H1 (cell line): Measurements from ENCODE around the gene GRIA3. TPM values are rescaled to one million over a fixed set of nuclear protein-coding genes. Genes with fewer than 3 reads are reported as not detected.

Experiments used
- CTCF ChIA-PET: fragments of 300-600 bp; sonication (Branson Sonifier 250); formaldehyde crosslinking; loops from one replicate; lab custom pipeline; 2021; ENCODE audit not compliant: partially characterized antibody; lab: Charles Lee
- POLR2A ChIA-PET: fragments of 300-600 bp; sonication (Branson Sonifier 250); formaldehyde crosslinking; loops from one replicate; lab custom pipeline; 2021; ENCODE audit warnings: inconsistent platforms; ENCODE audit not compliant: partially characterized antibody; lab: Charles Lee
- DNase-seq, 2 experiments: peaks; one replicate each; pipeline versions ENCODE4 v3.0.0 to v3.0.0-alpha.2; 2010 to 2022; ENCODE audit warnings: low spot score in 2 of 2, low read depth in 1 of 2, mixed read lengths in 1 of 2
- FAIRE-seq: peaks from 2 replicates; lab custom pipeline; 2011; peaks lifted over from hg19 to GRCh38; lab: Jason Lieb, UNC
- H2AFZ ChIP-seq: 2 replicates; pipeline ENCODE4 v1.8.1; 2012; ENCODE audit warnings: low read length, inconsistent platforms
- H2AK5ac ChIP-seq: 2 replicates; pipeline ENCODE4 v1.6.1; 2013; ENCODE audit warnings: low read depth, low read length
- H2BK120ac ChIP-seq: replicated peaks from 2 replicates; pipeline ENCODE3; 2013; ENCODE audit warnings: low read depth, low read length, inconsistent platforms
- H2BK12ac ChIP-seq: 2 replicates; pipeline ENCODE4 v1.6.1; 2013; ENCODE audit warnings: low read depth, low read length
- H2BK15ac ChIP-seq: 2 replicates; pipeline ENCODE4 v1.6.1; 2013; ENCODE audit warnings: low read length
- H2BK20ac ChIP-seq: 2 replicates; pipeline ENCODE4 v1.6.1; 2013; ENCODE audit warnings: low read length
- H2BK5ac ChIP-seq: 2 replicates; pipeline ENCODE4 v1.6.1; 2013; ENCODE audit warnings: low read depth, low read length
- H3K14ac ChIP-seq: 2 replicates; pipeline ENCODE4 v1.6.1; 2013; ENCODE audit warnings: inconsistent platforms; ENCODE audit not compliant: insufficient read length
- H3K18ac ChIP-seq: 2 replicates; pipeline ENCODE4 v1.6.1; 2013; ENCODE audit warnings: low read length; ENCODE audit errors: extremely low read depth
- H3K23ac ChIP-seq: 2 replicates; pipeline ENCODE4 v1.6.1; 2013; ENCODE audit warnings: inconsistent platforms; ENCODE audit not compliant: insufficient read length
- H3K23me2 ChIP-seq: 2 replicates; pipeline ENCODE4 v1.6.1; 2013; ENCODE audit warnings: low read depth, low read length
- H3K27ac ChIP-seq: 2 replicates; pipeline ENCODE4 v1.6.1; 2011; ENCODE audit warnings: low read depth, low read length, inconsistent platforms
- H3K27me3 ChIP-seq, 4 experiments: replicated peaks in 1 of 4; 1 replicate in 1 of 4; 2 replicates in 3 of 4; pipeline versions ENCODE4 v1.6.1 to v1.8.1; 2011 to 2013; ENCODE audit warnings: low read length in 3 of 4, mild to moderate bottlenecking in 3 of 4, inconsistent platforms in 2 of 4, mixed read lengths in 2 of 4, moderate library complexity in 1 of 4; ENCODE audit not compliant: control insufficient read depth in 3 of 4, insufficient read depth in 3 of 4; ENCODE audit errors: extremely low read depth in 1 of 4
- H3K36me3 ChIP-seq, 4 experiments: 2 replicates each; pipeline versions ENCODE4 v1.6.1 to v1.8.1; 2011 to 2013; ENCODE audit warnings: mild to moderate bottlenecking in 4 of 4, low read length in 3 of 4, moderate library complexity in 2 of 4, control low read depth in 1 of 4, inconsistent platforms in 1 of 4; ENCODE audit not compliant: insufficient read depth in 4 of 4, control insufficient read depth in 2 of 4
- H3K4ac ChIP-seq: replicated peaks from 2 replicates; pipeline ENCODE3; 2013; ENCODE audit warnings: low read length, low read depth, mixed read lengths, inconsistent platforms; ENCODE audit not compliant: insufficient read length
- H3K4me1 ChIP-seq, 4 experiments: replicated peaks in 1 of 4; 1 replicate in 1 of 4; 2 replicates in 3 of 4; pipeline versions ENCODE4 v1.6.1 to v1.8.1; 2011 to 2013; ENCODE audit warnings: low read length in 3 of 4, inconsistent platforms in 2 of 4, mixed read lengths in 1 of 4; ENCODE audit not compliant: insufficient read depth in 4 of 4, control insufficient read depth in 3 of 4
- H3K4me2 ChIP-seq, 2 experiments: 2 replicates each; pipeline versions ENCODE4 v1.6.1 to v1.8.1; 2011 to 2013; ENCODE audit warnings: low read depth in 2 of 2, low read length in 2 of 2, control low read depth in 1 of 2, inconsistent platforms in 1 of 2, mild to moderate bottlenecking in 1 of 2; ENCODE audit not compliant: insufficient read depth in 1 of 2
- H3K4me3 ChIP-seq, 4 experiments: fragments of 200-600, 300-600 bp in 1 of 4; sonication (generic), shearing (Covaris generic), sonication (Bioruptor Twin) in 1 of 4; 2 replicates each; pipeline versions ENCODE4 v1.5.1 to v1.8.1; 2011 to 2016; ENCODE audit warnings: low read length in 4 of 4, low read depth in 3 of 4, control low read depth in 2 of 4, inconsistent platforms in 2 of 4, mild to moderate bottlenecking in 2 of 4, mixed read lengths in 1 of 4, moderate library complexity in 1 of 4; ENCODE audit not compliant: insufficient read depth in 2 of 4; ENCODE audit errors: extremely low read depth in 1 of 4
- H3K56ac ChIP-seq: replicated peaks from 2 replicates; pipeline ENCODE3; 2013; ENCODE audit warnings: low read depth, mild to moderate bottlenecking, mixed read lengths, low read length, inconsistent platforms; ENCODE audit not compliant: insufficient read length
- H3K79me1 ChIP-seq: 2 replicates; pipeline ENCODE4 v1.6.1; 2013; ENCODE audit warnings: low read depth, low read length, control low read depth
- H3K79me2 ChIP-seq, 2 experiments: 2 replicates each; pipeline versions ENCODE4 v1.6.1 to v1.8.1; 2012 to 2013; ENCODE audit warnings: low read length in 2 of 2, mild to moderate bottlenecking in 2 of 2, inconsistent platforms in 1 of 2; ENCODE audit not compliant: insufficient read depth in 2 of 2, control insufficient read depth in 1 of 2
- H3K9ac ChIP-seq, 4 experiments: replicated peaks in 1 of 4; 1 replicate in 1 of 4; 2 replicates in 3 of 4; pipeline versions ENCODE4 v1.6.1 to v1.8.1; 2011 to 2013; ENCODE audit warnings: low read depth in 3 of 4, low read length in 3 of 4, control low read depth in 2 of 4, mild to moderate bottlenecking in 2 of 4, moderate library complexity in 2 of 4, inconsistent platforms in 1 of 4; ENCODE audit errors: extremely low read depth in 1 of 4
- H3K9me3 ChIP-seq, 2 experiments: 2 replicates each; pipeline versions ENCODE4 v1.6.1 to v1.8.1; 2012 to 2013; ENCODE audit warnings: mild to moderate bottlenecking in 2 of 2, moderate library complexity in 2 of 2, control low read depth in 1 of 2, inconsistent platforms in 1 of 2, low read depth in 1 of 2, low read length in 1 of 2, mixed read lengths in 1 of 2; ENCODE audit not compliant: insufficient read depth in 2 of 2
- H4K20me1 ChIP-seq, 2 experiments: replicated peaks in 1 of 2; 2 replicates each; pipeline versions ENCODE3 to v1.8.1; 2011 to 2013; ENCODE audit warnings: inconsistent platforms in 2 of 2, low read length in 2 of 2, mild to moderate bottlenecking in 1 of 2; ENCODE audit not compliant: insufficient read depth in 2 of 2, control insufficient read depth in 1 of 2
- H4K5ac ChIP-seq: 2 replicates; pipeline ENCODE4 v1.6.1; 2013; ENCODE audit warnings: low read length, low read depth, mixed read lengths, inconsistent platforms; ENCODE audit not compliant: insufficient read length
- H4K8ac ChIP-seq: 2 replicates; pipeline ENCODE4 v1.8.0; 2013; ENCODE audit warnings: mild to moderate bottlenecking, moderate library complexity, low read length, inconsistent platforms; ENCODE audit not compliant: insufficient read depth; ENCODE audit errors: extremely low read depth
- H4K91ac ChIP-seq: replicated peaks from 2 replicates; pipeline ENCODE3; 2013; ENCODE audit warnings: low read length, mixed read lengths, inconsistent platforms; ENCODE audit not compliant: insufficient read length
- KDM5A ChIP-seq: fragments of 200-600 bp; IDR thresholded peaks from 2 replicates; pipeline ENCODE4 v1.7.1; 2012; ENCODE audit warnings: mild to moderate bottlenecking, low read length, inconsistent platforms, mixed read lengths
- TAF1 ChIP-seq: IDR thresholded peaks from 2 replicates; pipeline ENCODE4 v1.6.1; 2011; ENCODE audit warnings: mild to moderate bottlenecking, low read depth, low read length
- TCF12 ChIP-seq: IDR thresholded peaks from 2 replicates; pipeline ENCODE4 v1.6.1; 2011; ENCODE audit warnings: low read depth, mild to moderate bottlenecking, low read length
- WGBS, 2 experiments: shearing (Covaris generic) in 1 of 2; methylation state at CpG; one replicate each; pipeline versions ENCODE4 v1.1.6 to v1.1.7; 2013 to 2015; ENCODE audit warnings: low lambda C conversion rate in 2 of 2, mixed read lengths in 2 of 2, inconsistent platforms in 1 of 2, low coverage in 1 of 2, missing lambda C conversion rate in 1 of 2; ENCODE audit not compliant: insufficient replicate concordance in 2 of 2, insufficient coverage in 1 of 2, insufficient read length in 1 of 2; ENCODE audit errors: extremely low coverage in 1 of 2, missing lambda C conversion rate in 1 of 2; 5-methylcytosine and 5-hydroxymethylcytosine counted together
- polyA plus RNA-seq, 7 experiments: library from polyadenylated mRNA; depleted of rRNA in 3 of 7; stranded (reverse) in 5 of 7; unstranded in 2 of 7; fragments of >200 nt in 5 of 7; fragments of 200-250 nt in 2 of 7; gene quantifications; 1 replicate in 5 of 7; 2 replicates in 1 of 7; 4 replicates in 1 of 7; pipeline versions ENCODE4 v1.2.1 to v1.2.3, GENCODE V29; 2011 to 2013; ENCODE audit warnings: missing spikeins in 2 of 7, mixed read lengths in 2 of 7
- total RNA-seq: library from RNA; stranded (reverse); fragmentation: NEBNext Ultra II Directional; extraction: Animal tissue kit (Norgen Biotek cat#: 25700); gene quantifications from 2 replicates; pipeline ENCODE4 v1.2.1, GENCODE V29; 2021

The GRIA3 gene
- total and polyA plus RNA-seq, 2 of the 8 experiments (the other 6 are each of a cell fraction or from before 2014, with no cell fraction given): 2.6 to 3.0 TPM

- H3K4me2 ChIP-seq: no peak overlapping the region
- H2AK5ac ChIP-seq: no peak overlapping the region
- no peak for FAIRE-seq
- no peak overlapping the region for H3K4me3 ChIP-seq
- H4K5ac ChIP-seq: no peak overlapping the region
- no peak overlapping the region for H4K91ac ChIP-seq
- no peaks in the 10 kb centered on the region; a peak in 1 of 7 replicates for H3K4me1 ChIP-seq
- H3K27ac ChIP-seq: no peak overlapping the region
- no peaks in the 10 kb centered on the region for H4K20me1 ChIP-seq
- H3K9ac ChIP-seq: no peak overlapping the region
- H3K14ac ChIP-seq: no peak overlapping the region
- no peak overlapping the region for H3K56ac ChIP-seq
- no peak overlapping the region for H3K4ac ChIP-seq
- DNase-seq: no peak
- no peak overlapping the region for H2BK5ac ChIP-seq
- no peak overlapping the region for H2BK12ac ChIP-seq
- H4K8ac ChIP-seq: no peak overlapping the region
- no peak overlapping the region for H3K18ac ChIP-seq
- H3K79me1 ChIP-seq: no peaks in the 10 kb centered on the region
- H2BK20ac ChIP-seq: no peak overlapping the region
- ChIA-PET CTCF (interaction anchor here (1.2 kb wide), 1 partner anchor 83 kb away, joined by 3 read pairs; no protein-coding TSS in a partner anchor), POLR2A (no interaction called here)
- no peaks in the 10 kb centered on the region for H3K23me2 ChIP-seq
- no peak overlapping the region for H2BK120ac ChIP-seq
- H3K9me3 ChIP-seq: no peaks in the 10 kb centered on the region
- H2AFZ ChIP-seq: no peak overlapping the region
- H2BK15ac ChIP-seq: no peak overlapping the region
- 66% methylated on average over 3 of the region's 3 CpGs; no CpG with 5 or more reads in 1 of the 2 experiments for WGBS, 2 experiments
- no peaks in the 10 kb centered on the region for H3K27me3 ChIP-seq
- H3K23ac ChIP-seq: no peak overlapping the region
- H3K79me2 ChIP-seq: no peaks in the 10 kb centered on the region
- no peak for TF ChIP-seq KDM5A
- TF ChIP-seq TCF12: no peak
- no peak for TF ChIP-seq TAF1
- H3K36me3 ChIP-seq: no peaks in the 10 kb centered on the region
These were observed 156.6 kb downstream of the GRIA3 start for GRCh38 chrX:123340696-123341095.
